IPS-15b (cell line): Measurements from ENCODE around the gene APCDD1L.
A peak's percentile ranks its signal among the peaks of the same experiment; 100 is the strongest.

Experiments
- H3K27me3 ChIP-seq: one replicate; pipeline ENCODE4 v1.6.1; 2013; ENCODE audit warnings: low read length; ENCODE audit not compliant: control insufficient read depth, insufficient read depth
- H3K36me3 ChIP-seq: one replicate; pipeline ENCODE4 v1.6.1; 2013; ENCODE audit warnings: low read length; ENCODE audit not compliant: control insufficient read depth, insufficient read depth
- H3K4me1 ChIP-seq: one replicate; pipeline ENCODE4 v1.6.1; 2013; ENCODE audit warnings: mild to moderate bottlenecking, low read length; ENCODE audit not compliant: control insufficient read depth, insufficient read depth
- H3K4me3 ChIP-seq: one replicate; pipeline ENCODE4 v1.5.1; 2013; ENCODE audit warnings: low read depth, low read length
- H3K9ac ChIP-seq: one replicate; pipeline ENCODE4 v1.6.1; 2013; ENCODE audit warnings: low read depth, mild to moderate bottlenecking, low read length
- H3K9me3 ChIP-seq: one replicate; pipeline ENCODE4 v1.6.1; 2013; ENCODE audit warnings: mild to moderate bottlenecking, low read length; ENCODE audit not compliant: control insufficient read depth, insufficient read depth

The APCDD1L gene

GRCh38 chr20:58521763-58522162, 6.6 kb upstream of the APCDD1L start:
- Histone ChIP-seq H3K27me3 (no peaks in the 10 kb centered on the region), H3K9me3 (no peaks in the 10 kb centered on the region), H3K9ac (no peak overlapping the region), H3K4me3 (no peak overlapping the region), H3K4me1 (peaks cover 10% of the 10 kb centered on the region), H3K36me3 (no peaks in the 10 kb centered on the region)

DNA sequence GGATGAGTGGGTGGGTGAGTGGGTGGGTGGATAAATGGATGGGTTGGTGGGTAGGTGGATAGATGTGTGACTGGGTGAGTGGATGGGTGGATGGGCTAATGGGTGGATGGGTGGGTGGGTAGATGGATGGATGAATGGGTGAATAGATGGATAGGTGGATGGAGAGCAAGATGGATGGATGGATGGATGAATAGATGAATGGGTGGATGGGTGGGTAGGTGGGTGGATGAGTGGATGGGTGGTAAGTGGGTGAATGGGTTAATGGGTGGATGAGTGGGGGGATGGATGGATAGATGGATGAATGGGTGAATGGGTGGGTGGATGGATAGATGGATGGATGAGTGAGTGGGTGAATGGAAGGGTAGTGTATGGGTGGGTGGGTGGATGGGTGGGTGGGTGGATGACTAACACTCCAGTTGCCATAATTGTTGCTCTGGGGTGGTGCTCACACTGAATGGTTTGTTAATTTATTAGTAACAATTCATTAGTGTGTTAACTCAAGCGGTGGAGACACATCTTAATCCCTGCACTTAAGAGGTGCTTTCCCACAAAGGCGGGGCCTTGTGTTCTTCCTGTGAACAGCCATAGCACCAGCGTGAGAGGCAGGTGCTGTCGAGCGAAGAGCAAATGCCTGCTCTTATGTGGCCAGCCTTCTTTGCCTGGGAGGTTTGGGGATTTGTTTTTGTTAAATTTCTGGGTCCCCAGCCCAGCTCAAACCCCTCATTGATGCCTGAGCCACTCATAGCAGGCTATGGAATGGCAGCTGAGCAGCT, 4.9 kb upstream of the APCDD1L start:
- Histone ChIP-seq H3K4me1 (peaks cover 10% of the 10 kb centered on the region), H3K9ac (no peak overlapping the region), H3K4me3 (no peak overlapping the region), H3K27me3 (peaks cover 15% of the 10 kb centered on the region), H3K36me3 (no peaks in the 10 kb centered on the region), H3K9me3 (no peaks in the 10 kb centered on the region)

DNA sequence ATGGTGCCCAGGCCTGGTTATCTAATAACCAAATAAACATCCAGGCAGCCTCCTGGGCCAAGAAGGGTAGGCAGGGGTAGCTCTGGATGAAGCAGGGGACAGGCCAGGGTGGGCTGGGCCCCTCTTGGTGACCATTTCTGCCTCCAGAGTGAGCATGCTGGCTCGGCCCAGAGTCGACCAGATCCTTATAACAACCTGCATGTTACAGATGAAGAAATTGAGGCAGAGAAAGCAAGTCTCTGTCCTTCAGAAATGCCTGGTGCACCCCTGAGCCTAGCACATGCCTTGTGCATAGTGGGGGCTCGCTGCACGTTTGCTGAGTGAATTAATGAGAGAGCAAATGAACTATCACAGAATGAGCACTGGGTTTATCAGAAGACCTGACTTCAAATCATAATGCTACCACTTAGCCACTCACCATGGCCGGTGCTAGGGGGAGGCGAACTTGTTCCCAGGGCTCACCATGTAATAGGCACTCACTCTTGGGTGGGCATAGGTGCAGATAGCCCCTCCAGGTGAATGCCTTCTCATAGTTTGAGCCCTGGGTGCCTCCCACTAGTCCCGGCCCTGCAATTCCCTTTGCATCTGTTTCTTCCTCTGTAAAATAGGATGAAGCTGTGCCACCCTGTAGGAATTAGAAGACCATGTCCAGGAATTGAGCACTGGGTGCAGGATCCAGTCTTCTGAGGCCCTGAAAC, 3.8 kb upstream of the APCDD1L start:
- Histone ChIP-seq H3K36me3 (no peaks in the 10 kb centered on the region), H3K4me3 (no peak overlapping the region), H3K4me1 (peaks cover 10% of the 10 kb centered on the region), H3K9ac (no peak overlapping the region), H3K27me3 (peaks cover 23% of the 10 kb centered on the region), H3K9me3 (no peaks in the 10 kb centered on the region)

GRCh38 chr20:58518387-58518786, 3.2 kb upstream of the APCDD1L start:
- Histone ChIP-seq H3K4me3 (no peak overlapping the region), H3K36me3 (no peaks in the 10 kb centered on the region), H3K9ac (no peak overlapping the region), H3K27me3 (peaks cover 29% of the 10 kb centered on the region), H3K9me3 (no peaks in the 10 kb centered on the region), H3K4me1 (peaks cover 4% of the 10 kb centered on the region)

DNA sequence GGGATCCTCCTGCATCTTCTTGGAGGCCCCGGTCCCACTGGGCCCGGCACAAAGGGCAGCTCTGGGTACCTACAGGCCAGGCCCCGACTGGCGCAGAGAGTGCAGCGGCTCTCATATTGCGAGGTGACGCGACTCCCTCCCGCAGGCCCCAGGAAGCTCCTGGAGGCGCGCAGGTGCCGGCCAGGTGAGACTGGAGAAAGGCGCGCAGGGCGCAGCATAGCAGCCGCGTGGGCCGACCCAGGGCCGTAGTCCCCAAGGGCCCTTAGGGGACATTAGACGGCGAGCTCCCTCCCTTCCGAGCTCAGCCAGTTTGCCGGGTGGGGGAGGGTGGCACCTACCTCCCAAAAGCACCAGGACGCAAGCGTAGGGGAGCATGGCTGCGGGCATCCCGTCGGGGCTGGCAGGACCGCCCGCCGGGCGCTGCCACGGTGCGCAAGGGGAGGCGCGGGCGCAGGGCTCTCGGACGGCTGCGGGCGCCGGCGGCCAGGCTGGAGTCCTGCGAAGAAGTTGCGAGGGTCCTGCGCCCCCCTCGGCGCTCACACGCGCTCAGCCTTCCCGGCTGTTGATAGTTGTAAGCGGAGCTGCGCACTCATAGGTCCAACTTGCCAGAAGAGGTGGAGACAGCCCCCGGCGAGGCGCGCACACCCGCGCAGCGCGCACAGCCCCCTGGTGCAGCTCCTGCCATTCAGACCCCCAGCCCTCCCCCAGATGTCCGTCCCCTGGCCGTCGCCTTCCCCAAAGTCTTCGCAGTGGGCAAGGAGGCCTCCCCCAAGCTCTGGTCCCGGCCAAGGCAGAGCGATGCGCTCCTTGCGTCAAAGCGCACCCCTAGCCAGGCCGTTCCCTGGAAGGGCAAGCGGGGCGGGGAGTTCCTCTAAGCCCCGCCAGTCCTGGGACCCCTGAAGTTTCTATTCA, 622 bp downstream of the APCDD1L start:
- no peaks in the 10 kb centered on the region for H3K9me3 ChIP-seq
- no peaks in the 10 kb centered on the region for H3K4me1 ChIP-seq
- no peak overlapping the region for H3K9ac ChIP-seq
- no peaks in the 10 kb centered on the region for H3K36me3 ChIP-seq
- H3K27me3 ChIP-seq, result peaks cover 43% of the 10 kb centered on the region
- H3K4me3 ChIP-seq, result peak overlapping the region; percentile 65

DNA sequence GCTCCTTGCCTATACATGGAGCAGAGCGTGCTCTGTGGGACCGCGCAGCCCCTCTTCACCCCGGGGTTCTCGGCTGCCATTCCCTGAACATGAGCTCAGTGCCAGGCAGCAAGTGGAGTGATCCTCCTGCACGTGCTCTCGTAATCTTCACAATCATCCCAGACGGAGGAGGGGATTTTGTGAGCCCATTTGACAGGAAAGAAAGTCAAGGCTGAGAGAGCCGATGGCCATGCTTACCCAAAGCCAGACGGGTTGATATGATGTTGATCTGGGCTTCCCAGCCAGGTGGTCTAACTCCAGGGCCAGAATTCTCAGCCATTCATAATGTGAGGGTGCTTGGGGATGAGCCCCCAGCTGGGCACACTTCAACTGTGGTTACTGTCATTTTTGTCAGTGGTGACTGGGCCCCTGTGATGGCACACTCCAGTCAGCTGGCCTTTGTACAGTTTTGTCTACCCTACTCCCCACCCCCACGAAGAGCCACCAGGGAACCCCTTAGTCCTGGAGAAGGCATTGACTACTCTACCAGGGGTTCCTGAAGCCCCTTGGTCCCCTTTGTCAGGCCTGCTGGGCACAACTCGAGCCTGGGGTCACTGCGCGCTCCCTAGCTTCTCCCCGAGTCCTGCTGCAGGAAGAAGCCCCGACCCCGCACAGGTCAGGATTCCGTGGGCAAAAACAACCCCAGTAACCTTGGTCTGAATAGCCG, 1.5 kb downstream of the APCDD1L start:
- Histone ChIP-seq H3K9me3 (no peaks in the 10 kb centered on the region), H3K9ac (no peak overlapping the region), H3K27me3 (peaks cover 43% of the 10 kb centered on the region), H3K4me3 (peak overlapping the region; percentile 65), H3K4me1 (no peaks in the 10 kb centered on the region), H3K36me3 (no peaks in the 10 kb centered on the region)

DNA sequence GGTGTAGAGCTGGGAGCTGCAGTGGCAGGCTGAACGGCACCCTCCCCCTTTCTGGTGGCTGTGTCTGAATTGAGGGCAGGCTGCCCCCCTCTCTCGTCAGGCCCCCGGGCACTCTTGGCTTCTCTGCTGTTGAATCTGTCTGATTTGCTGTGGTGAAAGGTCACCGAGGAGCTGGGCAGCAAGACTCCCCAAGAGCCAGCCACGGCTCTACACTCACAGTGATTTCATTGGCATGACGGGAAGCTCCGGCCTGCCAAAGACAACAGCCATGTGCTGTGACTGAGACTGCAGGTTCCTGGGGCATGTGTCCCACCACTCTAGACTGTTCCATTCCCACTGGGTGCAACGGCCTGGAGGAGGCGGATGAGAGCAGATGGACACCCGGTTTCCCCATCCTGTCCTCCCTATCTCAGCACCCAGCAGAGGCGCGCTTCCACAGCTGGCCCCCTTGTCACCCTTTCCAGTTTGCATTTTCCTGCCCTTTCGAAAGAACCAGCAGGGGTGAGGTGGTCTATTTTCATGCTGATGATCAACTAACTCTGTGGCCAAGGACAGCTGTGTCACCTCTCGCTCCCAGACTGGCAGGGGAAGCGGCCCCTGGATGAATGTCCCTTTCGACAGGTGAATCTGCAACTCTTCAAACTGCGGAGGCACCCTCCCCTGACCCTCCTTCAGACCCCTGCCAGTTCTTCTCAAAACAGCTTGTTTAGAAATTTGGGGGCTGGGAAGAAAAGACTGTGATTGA, 2.2 kb downstream of the APCDD1L start:
- Histone ChIP-seq H3K36me3 (no peaks in the 10 kb centered on the region), H3K4me1 (no peaks in the 10 kb centered on the region), H3K9me3 (no peaks in the 10 kb centered on the region), H3K27me3 (peaks cover 43% of the 10 kb centered on the region), H3K9ac (no peak overlapping the region), H3K4me3 (no peak overlapping the region)

GRCh38 chr20:58511861-58512260, 3.3 kb downstream of the APCDD1L start:
- no peaks in the 10 kb centered on the region for H3K36me3 ChIP-seq
- H3K27me3 ChIP-seq, result peaks cover 43% of the 10 kb centered on the region
- H3K4me3 ChIP-seq, result no peak overlapping the region
- no peaks in the 10 kb centered on the region for H3K9me3 ChIP-seq
- no peak overlapping the region for H3K9ac ChIP-seq
- H3K4me1 ChIP-seq, result no peaks in the 10 kb centered on the region

DNA sequence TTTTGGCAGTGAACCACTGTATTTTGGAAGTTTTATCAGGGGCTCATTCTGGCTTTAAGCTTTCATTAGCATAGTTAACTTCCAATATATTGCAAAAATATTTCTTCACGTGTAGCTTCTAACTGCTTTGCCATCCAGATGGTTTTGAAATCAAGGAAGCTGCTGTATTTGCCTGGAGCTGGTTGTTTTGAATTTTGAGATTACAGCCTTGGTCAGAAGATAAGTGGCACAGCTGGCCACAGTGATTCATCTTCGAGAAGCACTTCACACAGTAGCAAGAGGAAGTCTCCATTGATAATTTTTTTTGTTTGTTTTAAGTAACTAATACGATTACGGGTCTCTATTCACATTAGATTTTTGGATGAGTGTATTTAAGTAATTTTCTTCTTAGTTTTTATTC, 3.8 kb downstream of the APCDD1L start:
- Histone ChIP-seq H3K9ac (no peak overlapping the region), H3K27me3 (peaks cover 40% of the 10 kb centered on the region), H3K36me3 (no peaks in the 10 kb centered on the region), H3K4me1 (no peaks in the 10 kb centered on the region), H3K4me3 (no peak overlapping the region), H3K9me3 (no peaks in the 10 kb centered on the region)

DNA sequence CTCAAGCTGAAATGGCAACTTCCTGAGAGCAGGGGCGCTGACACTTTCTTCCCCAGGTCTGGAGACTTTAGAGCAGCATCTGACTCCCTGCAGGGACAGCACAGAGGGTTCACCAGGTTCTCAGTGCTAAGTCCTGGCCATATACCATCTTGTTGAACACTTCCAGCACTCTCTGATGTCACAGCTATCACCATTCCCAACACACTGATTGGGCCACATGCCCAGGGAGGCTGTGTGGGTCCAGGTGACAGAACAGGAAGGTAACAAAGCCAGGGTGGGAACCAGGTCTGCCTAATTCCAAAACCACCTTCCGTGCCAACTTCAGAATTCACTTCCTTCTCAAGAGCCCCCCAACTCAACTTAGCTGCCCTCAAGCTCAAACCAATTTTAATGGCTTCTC, 4.3 kb downstream of the APCDD1L start:
- H3K4me3 ChIP-seq, result no peak overlapping the region
- no peak overlapping the region for H3K9ac ChIP-seq
- peaks cover 35% of the 10 kb centered on the region for H3K27me3 ChIP-seq
- H3K4me1 ChIP-seq, result no peaks in the 10 kb centered on the region
- peaks cover 2% of the 10 kb centered on the region for H3K9me3 ChIP-seq
- no peaks in the 10 kb centered on the region for H3K36me3 ChIP-seq
